Posterior cingulate gyrus (tissue), 11 donors: ENCODE results near the gene TGFA.

Source experiments
- DNase-seq, 10 donors: peaks; one replicate each; pipeline versions ENCODE4 v3.0.0 to v3.0.0-alpha.2; 2020 to 2021; ENCODE audit warnings: mixed read lengths in 3 of 10
- intact Hi-C: fragments of 100-400 bp; cut with DNase I; formaldehyde crosslinking; loops from one replicate; pipeline ENCODE4 v1.15.1; 2023

Gene TGFA

DNA sequence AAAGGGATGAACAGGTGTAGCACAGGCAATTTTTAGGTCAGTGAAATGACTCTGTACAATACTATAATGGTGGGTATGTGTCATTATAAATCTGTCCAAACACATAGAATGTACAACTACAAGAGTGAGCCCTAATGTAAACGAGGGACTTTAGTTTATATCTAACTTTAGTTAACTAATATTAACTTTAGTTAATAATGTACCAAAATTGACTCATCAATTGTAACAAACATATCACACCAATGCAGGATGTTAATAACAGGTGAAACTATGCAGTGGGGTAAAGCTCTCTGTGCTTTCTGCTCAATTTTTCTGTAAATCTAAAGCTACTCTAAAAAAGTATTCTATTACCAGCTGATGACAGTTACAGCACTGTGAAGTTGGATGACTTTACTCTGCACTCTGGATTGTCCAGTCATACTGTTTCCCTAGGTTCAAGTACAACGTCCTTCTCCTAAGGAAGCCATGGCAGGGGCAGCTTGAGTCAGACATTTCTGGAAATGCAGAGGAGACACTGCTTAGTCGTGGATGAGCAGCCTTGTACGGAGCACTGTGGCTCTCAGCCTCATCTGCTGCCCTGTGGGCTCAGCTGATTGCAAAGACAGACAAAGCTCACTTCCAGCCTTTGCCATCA, 26.1 kb downstream of the TGFA start:
- intact Hi-C loops = no loop called here
- DNase-seq = no peak

DNA sequence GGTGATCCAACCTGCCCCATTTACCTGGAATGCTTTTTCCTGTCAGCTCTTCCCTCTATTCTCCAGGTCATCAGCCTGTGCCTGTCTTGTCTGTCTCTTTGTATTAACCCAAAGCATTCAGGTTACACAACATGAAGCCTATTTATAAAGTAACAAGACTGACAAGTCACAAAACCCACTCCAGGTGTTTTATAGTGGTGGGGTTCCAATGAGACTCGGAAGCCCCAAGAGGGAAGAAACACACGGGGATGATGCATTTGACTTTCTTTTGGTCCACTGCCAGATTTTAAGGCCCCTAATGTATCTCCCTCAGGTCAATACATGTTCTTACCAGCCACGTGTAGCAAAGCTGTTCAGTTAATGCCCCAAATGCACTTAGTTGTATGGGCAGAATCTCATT, 27.5 kb downstream of the TGFA start:
- no peak for DNase-seq
- intact Hi-C loops = no loop called here

- DNase-seq = no peak
- intact Hi-C loops = no loop called here
Observed at GRCh38 chr2:70525032-70525431, 28.6 kb downstream of the TGFA start.

- intact Hi-C loops = no loop called here
Observed at GRCh38 chr2:70523996-70524965, 29.3 kb downstream of the TGFA start.

GRCh38 chr2:70523672-70523995, 30.0 kb downstream of the TGFA start:
- intact Hi-C loops = no loop called here
- no peak for DNase-seq

More at GRCh38 chr2:70523996-70524965, 29.3 kb downstream of the TGFA start:
- DNase-seq = no peak

GRCh38 chr2:70522627-70523026, 31.0 kb downstream of the TGFA start:
- no peak for DNase-seq
- intact Hi-C loops = no loop called here

DNA sequence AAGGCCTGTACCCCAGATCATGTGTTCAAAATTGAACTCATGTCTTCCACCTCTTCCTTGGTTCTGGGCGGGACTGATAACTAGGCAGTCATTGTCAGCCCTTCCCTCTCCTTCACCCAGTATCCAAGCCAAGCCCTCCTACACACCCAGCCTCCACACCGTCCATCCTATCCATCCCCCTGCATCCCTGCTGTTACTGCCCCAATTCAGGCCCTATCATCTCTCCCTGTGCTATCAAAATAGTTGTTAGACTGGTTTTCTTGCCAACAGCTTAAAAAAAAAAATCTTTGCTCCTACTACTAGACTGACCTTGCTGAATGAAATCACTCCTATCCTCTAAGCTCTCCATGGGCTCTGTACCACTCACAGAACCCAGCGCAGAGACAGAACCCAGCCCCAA, 32.8 kb downstream of the TGFA start:
- no peak for DNase-seq
- intact Hi-C loops = no loop called here

- intact Hi-C loops = no loop called here
- no peak for DNase-seq
Observed at GRCh38 chr2:70519453-70519852, 34.2 kb downstream of the TGFA start.

- intact Hi-C loops = no loop called here
Observed at GRCh38 chr2:70518557-70518956, 35.1 kb downstream of the TGFA start.

DNA sequence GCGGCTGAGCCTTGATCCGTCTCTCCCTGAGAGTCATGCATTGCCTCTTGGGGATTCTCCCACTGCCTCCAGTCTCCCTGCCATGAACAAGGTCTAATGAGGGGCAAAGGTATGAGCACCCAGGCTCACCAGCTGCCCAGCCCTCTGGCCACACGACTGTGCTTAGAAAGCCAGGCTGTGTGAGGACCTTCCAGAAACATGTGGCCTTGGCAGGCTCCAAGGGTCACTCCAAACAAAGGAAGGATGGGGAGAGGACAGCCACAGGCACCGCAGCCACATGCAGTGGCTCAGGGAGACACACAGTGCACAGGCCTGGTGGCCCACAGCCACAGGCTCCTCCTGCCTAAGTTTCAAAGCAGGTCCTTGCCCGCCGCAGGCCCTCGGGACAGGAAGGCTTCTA, 35.8 kb downstream of the TGFA start:
- DNase-seq = no peak
- intact Hi-C loops = no loop called here

More at GRCh38 chr2:70518557-70518956, 35.1 kb downstream of the TGFA start:
- DNase-seq = no peak

GRCh38 chr2:70516596-70516995, 37.0 kb downstream of the TGFA start:
- intact Hi-C loops = no loop called here
- peak in 2 of 10 donors; percentile 11 to 12 for DNase-seq

GRCh38 chr2:70515938-70516337, 37.7 kb downstream of the TGFA start:
- no peak for DNase-seq
- intact Hi-C loops = no loop called here

GRCh38 chr2:70514612-70515055, 39.0 kb downstream of the TGFA start:
- DNase-seq = peak in 4 of 10 donors; percentile 24 to 86 (median 80)
- intact Hi-C loops = no loop called here

GRCh38 chr2:70513738-70514137, 39.9 kb downstream of the TGFA start:
- intact Hi-C loops = no loop called here

GRCh38 chr2:70511971-70512729, 41.5 kb downstream of the TGFA start:
- intact Hi-C loops = no loop called here
- DNase-seq = no peak

More at GRCh38 chr2:70513738-70514137, 39.9 kb downstream of the TGFA start:
- no peak for DNase-seq

GRCh38 chr2:70510313-70510712, 43.3 kb downstream of the TGFA start:
- intact Hi-C loops = no loop called here
- DNase-seq = no peak

- no peak for DNase-seq
- intact Hi-C loops = no loop called here
Observed at GRCh38 chr2:70509565-70509964, 44.1 kb downstream of the TGFA start.

DNA sequence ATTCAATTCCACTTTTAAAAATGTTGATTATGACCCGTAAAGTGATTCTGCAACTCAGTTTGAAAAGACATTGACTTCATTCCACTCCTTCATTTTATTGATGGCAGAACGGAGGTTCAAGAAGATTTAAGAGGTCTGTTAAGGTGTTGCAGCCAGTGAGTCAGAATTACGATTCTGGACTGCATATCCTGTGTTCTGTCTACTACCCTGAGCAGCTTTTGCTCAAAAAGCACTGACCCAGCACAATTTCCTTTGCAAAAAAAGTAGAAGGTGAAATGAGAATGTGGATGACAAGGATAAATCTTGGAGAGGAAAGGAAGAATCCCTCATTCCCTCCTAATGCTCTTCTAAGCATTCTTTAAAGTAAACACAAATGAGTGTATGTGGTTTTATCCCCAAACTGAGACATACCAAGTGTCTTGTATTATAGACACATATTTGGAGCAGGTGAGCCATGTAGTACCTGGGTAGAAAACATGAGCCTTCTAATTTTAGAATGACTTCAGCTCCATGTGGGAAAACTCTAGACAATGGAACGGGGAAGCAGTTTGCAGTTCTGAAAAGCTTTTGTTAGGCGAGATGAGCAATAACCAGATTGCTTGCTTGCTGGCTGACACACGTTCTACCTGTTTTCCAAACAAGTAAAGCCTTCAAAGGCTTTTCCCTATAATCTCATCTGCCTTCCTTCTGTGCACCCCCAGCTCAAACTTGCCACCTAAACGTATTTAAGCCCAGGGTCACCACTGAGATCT, 44.7 kb downstream of the TGFA start:
- intact Hi-C loops = no loop called here
- no peak for DNase-seq

- intact Hi-C loops = no loop called here
Observed at GRCh38 chr2:70505613-70506391, 47.8 kb downstream of the TGFA start.

GRCh38 chr2:70504750-70505149, 48.9 kb downstream of the TGFA start:
- no peak for DNase-seq
- intact Hi-C loops = no loop called here

More at GRCh38 chr2:70505613-70506391, 47.8 kb downstream of the TGFA start:
- no peak for DNase-seq
